DMS53 treated with DMSO at 0.1 percent for 48 hours (cell line): ENCODE results near the gene PHF2.

Experiments used
- DNase-seq: peaks from one replicate; lab custom pipeline; 2025; ENCODE audit not compliant: unreplicated experiment; lab: John Stamatoyannopoulos, UW

Gene PHF2

DNA sequence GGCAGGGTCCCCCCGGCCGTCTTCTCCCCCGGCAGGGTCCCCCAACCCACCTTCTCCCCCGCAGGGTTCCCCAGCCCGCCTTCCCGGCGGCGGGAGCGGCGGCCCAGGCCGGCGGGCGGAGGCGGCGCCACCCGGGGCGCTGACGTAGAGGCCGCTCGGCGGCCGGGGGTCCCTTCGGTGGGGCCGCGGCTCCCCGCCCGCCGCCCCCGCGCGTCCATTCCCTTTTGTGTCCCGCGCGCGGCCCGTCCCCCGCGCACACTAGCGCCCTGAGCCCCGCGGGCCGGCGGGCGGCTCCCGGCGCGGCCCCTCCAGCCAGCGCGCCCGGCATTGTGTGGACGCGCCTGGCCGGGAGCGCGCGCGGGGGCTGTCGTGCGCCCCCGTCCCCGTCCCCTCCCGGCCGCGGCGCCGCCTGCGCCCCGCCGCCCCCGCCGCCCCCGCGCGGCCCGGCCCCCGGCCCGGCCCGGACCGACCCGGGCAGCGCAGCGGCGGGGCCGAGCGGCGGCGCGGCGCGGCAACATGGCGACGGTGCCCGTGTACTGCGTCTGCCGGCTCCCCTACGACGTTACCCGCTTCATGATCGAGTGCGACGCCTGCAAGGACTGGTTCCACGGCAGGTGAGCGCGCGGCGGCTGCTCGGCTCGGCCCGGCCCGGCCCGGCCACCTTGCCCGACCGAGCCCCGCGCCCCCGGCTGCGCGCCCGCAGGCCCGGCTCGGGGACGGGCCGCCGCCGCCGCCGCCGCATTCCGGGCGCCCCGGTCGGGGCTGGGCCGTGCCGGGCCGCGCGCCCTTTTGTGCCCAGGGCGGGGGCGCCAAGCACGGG is at the start of gene PHF2:
TSS of gene PHF2 (plus strand) at position 327 of the 820 bp plus-strand sequence. CDS start at position 517, 190 bp downstream.
- no peak for DNase-seq

DNA sequence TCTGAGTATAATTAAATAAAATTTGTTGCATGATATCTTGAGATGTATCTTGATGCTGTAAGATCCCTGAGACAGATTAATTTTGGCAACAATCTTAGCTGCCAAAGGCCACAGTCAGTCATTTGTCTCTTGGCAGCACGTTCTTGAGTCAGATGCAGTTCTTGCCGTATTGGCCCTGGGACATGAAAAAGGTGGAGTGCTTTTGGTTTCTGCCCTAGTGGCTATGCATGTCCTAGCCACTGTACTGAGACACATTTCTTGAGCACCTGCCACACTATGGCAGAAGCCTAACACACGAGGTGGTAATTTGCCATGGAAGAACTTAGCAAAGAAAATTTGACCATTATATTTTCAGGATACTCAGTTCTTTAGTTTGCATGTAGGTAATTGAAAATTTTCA is 45.0 kb upstream of the PHF2 start:
- no peak for DNase-seq

DNA sequence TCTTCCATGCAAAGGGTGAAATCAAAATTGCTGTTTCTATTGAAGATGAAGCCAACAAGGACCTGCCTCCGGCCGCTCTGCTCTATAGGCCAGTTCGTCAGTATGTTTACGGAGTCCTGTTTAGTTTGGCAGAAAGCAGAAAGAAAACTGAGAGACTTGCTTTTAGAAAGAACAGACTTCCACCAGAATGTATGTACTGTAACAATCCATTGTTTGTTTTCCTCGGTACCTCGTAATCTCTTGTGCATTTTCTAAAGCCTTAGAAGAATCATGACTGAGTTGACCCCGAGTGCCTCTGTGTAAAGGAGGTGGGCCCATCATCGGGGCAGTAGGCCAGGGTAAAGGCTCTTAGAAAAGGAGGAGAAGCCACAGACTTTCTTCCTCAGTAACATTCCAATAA is 44.2 kb upstream of the PHF2 start:
- no peak for DNase-seq

DNA sequence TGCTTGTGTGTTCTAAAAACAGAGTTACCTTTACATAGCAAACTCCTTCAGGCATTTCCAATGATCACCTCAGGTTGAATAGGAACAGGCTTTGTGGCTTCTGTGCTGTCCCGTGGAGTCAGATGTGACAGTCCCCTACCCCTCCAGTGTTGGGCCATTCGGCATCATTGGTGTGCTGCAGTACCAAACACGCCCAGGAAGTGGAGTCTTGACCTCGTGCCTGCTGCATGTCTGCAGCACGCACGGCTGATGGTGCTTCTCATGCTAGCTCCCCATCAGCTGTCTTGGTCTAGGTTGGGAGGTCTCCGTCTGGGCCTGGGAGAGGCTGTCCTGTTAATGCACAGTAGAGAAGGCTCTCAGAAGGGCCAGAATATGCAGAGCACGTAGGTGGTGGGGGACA is 42.5 kb upstream of the PHF2 start:
- DNase-seq, result no peak

DNA sequence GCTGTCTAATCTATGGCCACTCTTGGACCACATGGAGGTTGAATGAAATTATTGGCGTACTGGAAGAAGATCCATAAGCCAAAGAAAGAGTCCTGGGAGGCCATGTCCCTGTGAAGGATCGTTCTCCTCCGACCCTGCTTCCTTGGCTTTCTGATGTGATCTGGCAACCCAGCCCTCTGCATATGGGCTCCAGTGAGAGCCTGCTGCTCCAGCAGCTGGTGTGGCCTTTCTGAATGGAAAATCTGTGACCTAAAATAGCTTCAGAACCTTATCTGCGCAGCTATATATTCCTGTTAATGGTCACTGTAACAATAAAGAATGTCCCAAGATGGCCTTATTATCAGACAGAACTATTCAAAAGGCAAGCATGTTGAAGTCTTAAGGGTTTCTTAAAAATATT is 40.2 kb upstream of the PHF2 start:
- no peak for DNase-seq

DNA sequence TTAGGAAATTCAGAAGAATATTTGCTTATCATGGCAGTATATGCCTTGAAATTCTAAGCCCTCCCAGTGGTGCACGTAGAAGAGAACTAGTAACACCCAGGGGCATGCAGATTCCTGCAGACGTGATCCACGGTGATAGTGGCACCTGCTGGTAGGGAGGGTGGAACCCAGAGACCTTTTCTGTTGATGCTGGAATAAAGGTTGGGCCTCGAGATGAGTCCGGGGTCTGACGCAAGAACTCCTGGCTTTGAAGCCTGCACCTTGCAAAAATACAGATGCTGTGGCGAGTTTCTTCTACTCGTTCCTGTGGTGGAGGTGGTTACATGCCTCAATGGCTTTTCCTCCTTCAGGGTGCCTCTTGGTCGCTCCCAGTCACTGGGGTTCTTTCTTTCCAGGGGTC is 39.5 kb upstream of the PHF2 start:
- DNase-seq, result no peak

DNA sequence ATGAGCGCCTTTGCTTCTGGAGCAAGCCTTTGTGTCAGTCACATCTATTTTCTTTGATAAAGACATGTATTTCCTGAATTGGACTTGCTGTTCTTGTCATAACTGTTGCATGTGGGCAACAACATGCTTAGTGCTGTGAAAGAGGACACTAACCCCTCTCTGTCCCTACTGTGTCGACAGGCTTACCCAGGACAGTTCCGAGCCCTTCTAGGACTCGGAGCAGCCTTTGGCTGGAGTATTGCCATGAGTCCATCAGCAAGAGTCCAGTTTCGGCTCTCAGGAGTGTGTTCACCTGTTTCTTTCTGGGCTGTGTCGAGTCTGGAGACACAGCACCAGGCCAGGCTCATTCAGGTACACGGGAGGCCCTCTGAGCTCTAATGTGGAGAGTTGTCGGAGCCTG is 36.1 kb upstream of the PHF2 start:
- DNase-seq, result no peak

DNA sequence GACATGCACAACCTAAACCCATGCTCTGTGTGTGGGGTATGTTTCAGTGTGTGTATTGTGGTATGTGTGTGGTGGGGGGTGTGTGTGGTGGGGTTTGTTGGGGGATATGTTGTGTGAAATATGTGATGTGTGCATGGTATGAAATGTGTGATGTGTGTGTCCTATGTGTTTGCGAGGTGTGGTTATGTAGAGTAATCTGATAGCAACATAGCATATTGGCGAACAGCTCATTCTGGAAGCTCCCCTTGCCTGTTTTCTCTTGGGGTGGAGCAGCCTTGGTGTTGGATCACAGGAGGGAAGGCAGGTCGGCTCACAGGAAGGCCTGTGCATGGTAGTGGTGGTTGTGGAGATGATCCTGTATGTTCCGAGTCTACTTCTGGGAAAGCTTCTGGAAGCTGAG is 35.4 kb upstream of the PHF2 start:
- no peak for DNase-seq

DNA sequence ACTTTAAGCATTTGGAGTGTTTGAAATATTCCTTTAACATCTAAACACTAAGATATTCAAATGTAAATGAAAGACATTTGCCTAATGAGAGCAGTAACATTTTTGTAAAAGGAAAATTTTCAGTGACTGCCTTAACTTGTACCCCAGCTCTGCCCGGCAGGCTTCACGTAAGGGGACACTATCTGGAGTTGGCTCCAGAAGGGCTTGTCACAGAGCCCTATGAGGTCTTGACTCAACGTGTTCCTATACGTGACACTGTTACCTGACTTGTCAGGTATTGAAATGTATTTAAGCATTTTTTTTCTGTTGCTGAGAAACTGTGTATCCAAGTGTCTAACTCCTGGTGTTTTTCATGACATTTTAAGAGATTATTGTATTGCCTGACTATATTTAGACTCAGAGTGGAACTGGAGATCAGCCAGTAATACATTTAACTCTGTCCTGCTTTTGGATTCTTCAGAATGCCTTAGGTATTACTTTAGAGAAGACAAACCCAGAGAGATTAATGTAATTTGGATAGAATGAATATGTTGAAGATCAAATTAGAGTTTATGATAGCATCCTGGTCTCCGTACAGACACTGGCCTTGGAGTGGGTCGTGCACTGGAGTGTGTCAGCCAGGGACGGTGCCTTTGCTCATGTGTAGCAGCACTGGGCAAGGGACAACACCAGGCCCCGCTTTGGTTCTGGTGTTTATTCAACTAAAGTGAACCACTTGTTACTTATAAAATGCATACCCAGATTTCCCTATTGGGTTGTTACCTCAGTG is 34.6 kb upstream of the PHF2 start:
- DNase-seq, result no peak

DNA sequence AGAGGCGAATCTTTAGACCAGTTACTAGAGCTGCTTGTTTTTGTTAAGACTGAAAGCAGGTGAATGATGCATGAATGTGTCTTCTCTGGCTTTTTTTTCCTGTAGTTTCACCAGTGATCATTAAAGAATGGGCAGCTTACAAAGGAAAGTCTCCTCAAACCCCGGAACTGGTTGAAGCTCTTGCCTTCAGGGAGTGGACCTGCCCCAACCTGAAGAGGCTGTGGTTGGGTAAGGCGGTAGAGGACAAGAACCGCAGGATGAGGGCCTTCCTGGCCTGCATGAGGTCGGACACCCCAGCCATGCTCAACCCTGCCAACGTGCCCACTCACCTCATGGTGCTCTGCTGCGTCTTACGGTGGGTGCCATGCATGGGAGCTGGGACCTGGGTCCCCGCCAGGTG is 33.3 kb upstream of the PHF2 start:
- DNase-seq, result no peak

DNA sequence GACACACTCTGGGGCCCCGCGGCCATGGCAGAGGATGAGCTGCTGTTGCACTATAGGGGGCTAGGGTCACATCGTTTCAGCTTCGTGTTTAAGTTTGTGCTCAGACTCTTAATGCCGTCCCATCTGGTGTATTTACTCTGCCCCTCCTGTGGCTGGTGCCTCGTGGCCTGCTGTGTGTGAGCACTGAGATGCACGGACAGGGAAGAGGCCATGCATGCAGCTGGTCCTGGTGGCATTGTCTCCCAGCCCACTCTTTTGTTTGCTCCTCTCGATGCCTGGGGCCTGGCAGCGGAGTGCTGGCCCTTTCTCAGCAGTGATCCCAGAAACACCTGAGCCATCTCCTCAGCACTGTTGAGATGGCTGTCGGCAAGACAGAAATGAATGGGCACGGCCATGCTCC is 30.0 kb upstream of the PHF2 start:
- no peak for DNase-seq

DNA sequence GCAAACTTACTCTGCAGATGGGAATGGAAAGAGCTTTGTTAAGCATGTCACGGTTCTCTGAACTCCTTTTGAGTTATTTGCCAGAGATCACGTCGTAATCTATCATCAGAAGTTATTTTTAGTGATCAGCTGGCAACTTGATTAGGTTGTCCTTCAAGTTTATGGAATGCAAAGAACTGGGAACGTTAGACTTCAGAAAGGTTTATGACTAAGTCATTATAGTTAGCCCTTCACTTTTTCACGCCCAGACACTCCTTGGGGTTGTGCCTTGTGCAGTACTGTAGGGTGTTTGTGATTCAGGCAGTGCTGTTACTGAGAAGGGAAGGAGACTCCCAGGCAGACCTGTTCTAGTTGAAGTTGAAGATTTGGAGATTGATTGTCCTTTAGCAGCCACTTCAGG is 26.8 kb upstream of the PHF2 start:
- no peak for DNase-seq

DNA sequence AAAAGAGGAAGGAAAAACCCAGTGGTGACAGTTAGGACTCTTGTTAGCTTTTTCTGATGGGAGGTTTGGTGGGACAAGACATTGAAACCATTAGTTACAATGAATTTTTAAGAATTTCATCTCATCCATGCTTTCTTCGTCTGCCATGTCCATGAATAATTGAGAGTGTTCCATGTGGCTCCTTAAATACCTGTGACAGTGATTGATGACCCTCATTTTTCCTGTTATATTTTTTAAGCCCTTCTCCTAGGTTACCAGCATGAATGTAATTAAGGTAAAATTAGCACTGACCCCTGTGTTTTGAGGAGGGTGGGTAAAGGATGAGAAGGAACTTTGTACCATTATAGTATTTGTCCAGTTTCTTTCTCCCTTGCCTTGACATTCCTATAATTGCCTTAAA is 23.5 kb upstream of the PHF2 start:
- no peak for DNase-seq

DNA sequence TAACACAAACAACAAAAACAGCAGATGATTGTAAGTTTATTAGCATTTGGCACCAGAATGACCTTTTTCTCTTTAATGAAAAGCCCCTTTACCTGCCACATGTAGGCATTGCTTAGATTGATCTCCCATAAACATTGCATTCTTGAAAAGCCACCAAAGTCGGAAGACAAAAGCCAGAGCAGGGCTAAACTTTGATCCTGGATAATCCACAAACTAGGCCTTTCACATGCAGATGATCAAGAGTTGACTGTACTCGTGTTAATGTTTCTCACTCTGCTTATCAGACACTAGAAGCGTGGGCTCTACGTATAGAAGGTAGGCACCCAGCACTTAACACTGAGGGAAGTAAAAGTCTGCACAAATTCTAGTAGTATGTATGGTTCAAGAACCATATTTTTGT is 21.0 kb upstream of the PHF2 start:
- DNase-seq, result no peak

DNA sequence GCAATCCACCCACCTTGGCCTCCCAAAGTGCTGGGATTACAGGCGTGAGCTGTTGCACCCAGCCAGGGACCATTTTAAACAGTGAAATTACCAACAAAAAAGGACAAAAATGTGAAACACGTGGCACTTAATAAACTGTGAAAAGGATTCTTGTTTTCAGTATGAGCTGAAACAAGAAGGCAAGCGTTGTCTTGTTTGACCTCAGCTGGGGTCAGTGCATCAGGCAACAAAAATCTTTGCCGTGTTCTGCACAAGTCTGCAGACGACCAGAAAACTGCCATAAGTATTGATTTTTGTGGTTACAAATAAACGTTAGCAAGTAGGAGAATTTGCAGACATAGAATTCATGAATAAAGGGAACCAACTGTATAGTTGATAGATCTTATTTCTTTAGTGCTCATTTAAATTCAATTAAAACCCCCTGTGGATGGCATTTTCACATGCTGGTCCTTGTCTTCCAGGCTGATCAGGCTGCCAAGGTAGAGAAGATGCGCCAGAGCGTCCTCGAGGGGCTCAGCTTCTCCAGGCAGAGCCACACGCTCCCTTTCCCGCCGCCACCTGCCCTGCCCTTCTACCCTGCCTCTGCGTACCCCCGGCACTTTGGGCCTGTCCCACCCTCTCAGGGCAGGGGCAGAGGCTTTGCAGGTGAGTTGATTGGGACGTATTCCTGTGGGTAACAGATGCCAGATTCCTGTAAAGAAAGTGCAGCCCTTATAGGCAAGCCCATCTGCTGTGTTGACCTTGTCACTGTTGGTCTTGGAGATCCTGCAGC is 18.8 kb upstream of the PHF2 start:
- DNase-seq, result no peak

DNA sequence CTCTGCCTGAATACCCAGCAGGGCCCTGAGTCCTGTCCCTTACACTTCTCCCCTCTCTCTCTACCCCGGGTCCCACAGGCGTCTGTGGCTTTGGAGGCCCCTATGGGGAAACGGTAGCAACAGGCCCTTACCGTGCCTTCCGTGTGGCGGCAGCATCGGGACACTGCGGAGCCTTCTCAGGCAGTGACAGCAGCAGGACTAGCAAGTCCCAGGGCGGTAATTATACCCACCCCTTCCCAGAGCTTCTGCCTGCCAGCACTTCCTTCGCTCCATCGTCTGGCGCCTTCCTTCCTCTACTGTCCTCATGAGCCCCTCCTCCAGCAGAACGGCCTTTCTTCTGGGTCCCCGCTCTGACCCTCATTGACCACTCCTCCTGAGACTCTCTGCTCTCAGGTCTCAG is 17.9 kb upstream of the PHF2 start:
- DNase-seq, result no peak

DNA sequence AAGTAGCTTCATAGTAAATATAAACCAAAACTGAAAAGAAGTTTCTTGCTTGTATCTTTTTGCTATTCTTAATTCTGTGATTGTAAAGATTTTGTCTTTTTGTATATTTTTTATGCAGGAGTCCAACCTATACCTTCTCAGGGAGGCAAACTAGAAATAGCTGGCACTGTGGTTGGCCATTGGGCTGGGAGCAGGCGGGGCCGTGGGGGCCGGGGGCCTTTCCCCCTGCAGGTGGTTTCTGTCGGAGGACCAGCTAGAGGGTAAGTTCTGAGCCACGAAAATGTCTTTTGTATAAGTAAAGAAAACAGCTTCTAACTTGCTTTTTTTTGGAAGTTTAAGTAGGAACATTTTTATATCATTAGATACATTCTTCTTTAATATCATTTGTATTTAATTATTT is 15.4 kb upstream of the PHF2 start:
- DNase-seq, result no peak

DNA sequence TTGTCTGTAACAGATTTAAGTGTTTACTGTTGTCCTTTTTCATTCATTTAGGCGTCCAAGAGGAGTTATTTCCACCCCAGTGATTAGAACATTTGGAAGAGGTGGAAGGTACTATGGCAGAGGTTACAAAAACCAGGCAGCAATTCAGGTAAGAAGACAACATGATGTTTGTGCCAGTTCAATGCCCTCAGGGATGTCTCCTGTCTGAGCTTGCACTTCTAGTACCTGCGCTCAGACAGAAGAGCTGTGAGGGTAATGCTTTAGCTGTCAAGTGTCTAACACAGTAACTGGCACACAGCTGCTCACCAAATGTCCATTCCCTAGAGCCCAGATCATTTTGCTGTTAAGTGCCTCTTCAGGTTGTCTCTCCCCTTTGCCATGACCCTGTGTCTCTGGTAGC is 14.2 kb upstream of the PHF2 start:
- no peak for DNase-seq

DNA sequence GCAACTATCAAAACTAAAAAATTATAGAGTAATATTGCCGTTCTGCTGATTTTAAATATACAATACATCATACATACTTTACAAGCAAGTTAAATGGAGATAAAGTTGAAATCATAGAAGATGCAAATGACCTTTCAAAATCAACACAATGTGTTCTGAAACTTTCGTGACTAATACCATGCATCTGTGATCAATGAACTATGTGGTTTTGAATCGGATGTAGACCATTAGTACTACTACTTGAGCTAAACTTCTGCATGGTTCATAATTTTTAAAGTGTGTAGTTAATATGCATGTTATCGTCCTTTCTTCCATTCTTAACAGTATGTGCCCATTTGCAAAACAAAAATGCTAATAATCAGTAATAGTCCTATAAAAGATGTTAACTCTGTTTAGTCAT is 11.3 kb upstream of the PHF2 start:
- no peak for DNase-seq

DNA sequence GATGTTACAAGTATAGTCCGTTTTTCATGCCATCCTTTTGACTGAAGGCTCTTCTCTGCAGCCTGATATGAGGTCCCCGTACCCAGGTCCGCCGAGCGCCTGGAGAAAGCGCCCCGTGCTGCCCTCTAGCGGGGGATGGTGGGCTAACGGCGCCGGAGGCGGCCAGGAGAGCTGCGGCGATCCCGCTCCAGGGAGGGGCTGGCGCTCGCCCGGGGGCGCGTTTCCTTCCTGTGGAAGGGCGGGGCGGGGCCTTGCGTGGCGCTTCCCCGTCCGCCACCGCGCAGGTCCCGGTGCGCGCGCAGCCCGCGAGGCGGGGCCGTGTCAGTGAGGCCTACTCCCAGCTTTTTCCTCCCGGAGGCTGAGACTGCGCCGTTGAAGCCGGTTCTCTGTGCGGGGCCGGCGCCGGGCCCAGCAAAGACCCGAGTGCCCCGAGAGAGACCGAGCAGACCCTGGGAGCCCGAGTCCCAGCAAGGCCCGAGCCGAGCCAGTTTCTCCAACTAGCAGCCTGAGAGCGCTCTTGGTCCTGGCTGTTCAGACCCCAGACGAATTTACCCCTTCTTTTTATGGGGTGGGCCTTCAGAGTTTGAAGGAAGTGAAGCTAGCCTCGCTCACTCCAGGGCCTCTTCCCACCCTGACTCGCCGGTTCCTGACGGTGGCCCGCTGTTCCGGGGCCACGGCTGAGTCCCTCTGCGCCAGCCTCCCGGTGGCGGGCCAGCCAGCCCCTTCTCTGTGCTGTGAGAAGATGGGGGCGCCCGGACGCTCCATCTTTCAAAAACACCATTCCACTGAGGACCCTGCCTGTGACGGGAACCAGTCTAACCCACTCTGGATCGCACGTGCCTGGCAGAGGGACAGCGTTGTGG is 9.7 kb upstream of the PHF2 start:
- peak; percentile 82 for DNase-seq
